Measurements from ENCODE around the gene TINAGL1. TPM values are rescaled to one million over a fixed set of nuclear protein-coding genes. Genes with fewer than 3 reads are reported as not detected.
A peak's percentile ranks its signal among the peaks of the same experiment; 100 is the strongest.

Gene TINAGL1
- total RNA-seq, 1 experiment from 2014 or later, result 2.9 TPM

DNA sequence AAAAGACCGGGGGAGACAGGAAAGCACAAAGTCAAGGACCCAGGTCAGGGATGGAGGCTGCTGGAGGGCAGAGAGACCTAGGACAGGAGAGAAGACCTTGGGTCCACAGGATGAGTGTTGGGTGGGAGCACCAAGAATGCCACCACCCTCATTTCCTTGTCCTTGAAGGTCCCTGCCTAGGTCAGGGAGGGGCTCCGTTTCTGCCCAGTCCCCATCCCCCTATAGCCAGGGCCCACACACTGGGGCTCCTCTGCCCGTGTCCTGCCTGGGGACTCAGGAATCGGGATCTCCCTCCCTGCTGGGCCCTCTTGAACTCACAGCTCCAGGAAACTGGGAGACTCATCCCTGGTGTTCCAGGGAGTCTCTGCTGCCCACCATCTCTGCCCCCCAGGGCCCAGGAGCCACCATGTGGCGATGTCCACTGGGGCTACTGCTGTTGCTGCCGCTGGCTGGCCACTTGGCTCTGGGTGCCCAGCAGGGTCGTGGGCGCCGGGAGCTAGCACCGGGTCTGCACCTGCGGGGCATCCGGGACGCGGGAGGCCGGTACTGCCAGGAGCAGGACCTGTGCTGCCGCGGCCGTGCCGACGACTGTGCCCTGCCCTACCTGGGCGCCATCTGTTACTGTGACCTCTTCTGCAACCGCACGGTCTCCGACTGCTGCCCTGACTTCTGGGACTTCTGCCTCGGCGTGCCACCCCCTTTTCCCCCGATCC lies 584 bp downstream of the TINAGL1 start:
- no peak for DNase-seq (ENCODE audit: unreplicated experiment)
- no TSS peak for BruUV-seq (replicated peaks)
- intact Hi-C loops (cut with micrococcal nuclease), result no loop called here
- no peaks in the 10 kb centered on the region for H3K9me3 Mint-ChIP-seq (ENCODE audit: unreplicated experiment)
- CTCF ChIA-PET, result interaction anchor here (0.5 to 3.2 kb wide), 6 partner anchors 8 to 221 kb away, joined by 3 to 23 read pairs (median 4); no protein-coding TSS in a partner anchor
- no peak overlapping the region for H3K27ac Mint-ChIP-seq (ENCODE audit: low read depth, unreplicated experiment)
- no peak for TF ChIP-seq CTCF (IDR thresholded peaks at IDR 0.05; ENCODE audit: unreplicated experiment)
- POLR2A ChIA-PET, result interaction anchor here (0.8 to 6.4 kb wide), 4 partner anchors 14 to 66 kb away, joined by 3 to 62 read pairs (median 4); no protein-coding TSS in a partner anchor
- peaks cover 5% of the 10 kb centered on the region for H3K36me3 Mint-ChIP-seq (ENCODE audit: insufficient read depth, unreplicated experiment)
- H3K4me1 Mint-ChIP-seq (ENCODE audit: insufficient read depth, unreplicated experiment), result peaks cover 57% of the 10 kb centered on the region
- H3K27me3 Mint-ChIP-seq (ENCODE audit: insufficient read depth, unreplicated experiment), result no peaks in the 10 kb centered on the region
- no peak overlapping the region for H3K4me3 Mint-ChIP-seq (ENCODE audit: unreplicated experiment)

DNA sequence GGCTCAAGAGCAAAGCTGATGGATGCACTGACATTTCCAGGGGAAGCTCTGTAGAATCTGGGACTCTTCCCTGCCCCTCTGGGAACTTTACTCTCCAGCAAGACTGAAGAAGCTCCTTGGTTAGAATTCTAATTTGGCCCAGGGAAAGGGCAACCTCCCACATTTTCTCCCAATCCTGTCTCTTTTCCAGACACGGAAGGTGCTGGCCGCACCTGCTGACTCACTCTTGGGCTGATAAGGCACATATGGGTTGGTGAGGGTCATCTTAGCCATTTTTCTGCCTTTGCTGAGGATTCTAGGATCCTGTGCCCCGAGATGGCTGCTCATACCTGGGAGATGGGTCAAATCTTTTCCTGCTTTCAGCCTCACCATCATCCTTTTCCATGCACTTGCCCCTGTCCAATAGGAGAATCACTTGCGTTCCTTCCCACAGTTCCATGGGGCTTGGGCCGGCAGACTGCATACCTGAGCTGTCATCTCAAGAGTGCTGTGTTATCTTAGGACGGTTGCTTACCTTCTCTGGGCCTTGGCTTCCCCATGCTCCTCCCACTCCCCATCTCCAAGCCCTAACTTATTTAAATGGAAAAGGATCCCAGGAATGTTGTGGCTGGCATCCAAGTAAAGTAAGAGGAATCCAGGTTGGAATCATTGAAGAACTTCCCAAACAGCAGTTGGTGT lies 1.3 kb downstream of the TINAGL1 start:
- Mint-ChIP-seq H3K4me1 (ENCODE audit: insufficient read depth, unreplicated experiment) (peaks cover 60% of the 10 kb centered on the region), H3K27me3 (ENCODE audit: insufficient read depth, unreplicated experiment) (no peaks in the 10 kb centered on the region), H3K9me3 (ENCODE audit: unreplicated experiment) (no peaks in the 10 kb centered on the region), H3K4me3 (ENCODE audit: unreplicated experiment) (no peak overlapping the region), H3K36me3 (ENCODE audit: insufficient read depth, unreplicated experiment) (peaks cover 9% of the 10 kb centered on the region), H3K27ac (ENCODE audit: low read depth, unreplicated experiment) (no peak overlapping the region)
- intact Hi-C loops (cut with micrococcal nuclease), result no loop called here
- ChIA-PET CTCF (interaction anchor here (0.5 to 3.2 kb wide), 10 partner anchors 9 to 221 kb away, joined by 3 to 23 read pairs (median 4); no protein-coding TSS in a partner anchor), POLR2A (interaction anchor here (0.7 to 6.4 kb wide), 6 partner anchors 13 to 106 kb away, joined by 3 to 62 read pairs (median 4); no protein-coding TSS in a partner anchor)
- TF ChIP-seq CTCF (IDR thresholded peaks at IDR 0.05; ENCODE audit: unreplicated experiment), result no peak
- BruUV-seq (replicated peaks), result no TSS peak
- peak; percentile 50 for DNase-seq (ENCODE audit: unreplicated experiment)

DNA sequence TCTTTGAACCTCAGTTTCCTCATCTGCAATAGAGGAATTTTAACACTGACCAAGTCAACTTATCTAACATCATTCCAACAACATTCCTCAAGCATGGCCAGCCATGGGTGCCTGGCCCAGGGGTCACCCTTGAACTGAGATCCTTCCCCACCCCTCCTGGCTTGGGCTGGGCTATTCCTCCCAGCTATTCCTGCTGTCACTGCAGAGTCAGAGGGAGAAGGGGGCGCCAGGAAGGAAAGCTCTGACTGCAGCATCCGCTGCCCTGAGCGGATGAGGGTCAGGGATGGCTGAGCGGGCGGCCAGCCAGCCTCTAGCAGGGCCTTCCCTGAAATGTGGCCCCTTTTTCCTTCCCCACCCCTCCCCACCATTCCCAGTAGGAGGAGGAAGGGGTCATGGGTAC lies 3.1 kb downstream of the TINAGL1 start:
- Mint-ChIP-seq H3K9me3 (ENCODE audit: unreplicated experiment) (no peaks in the 10 kb centered on the region), H3K4me3 (ENCODE audit: unreplicated experiment) (no peak overlapping the region), H3K27ac (ENCODE audit: low read depth, unreplicated experiment) (no peak overlapping the region), H3K4me1 (ENCODE audit: insufficient read depth, unreplicated experiment) (peaks cover 51% of the 10 kb centered on the region), H3K27me3 (ENCODE audit: insufficient read depth, unreplicated experiment) (no peaks in the 10 kb centered on the region), H3K36me3 (ENCODE audit: insufficient read depth, unreplicated experiment) (peaks cover 11% of the 10 kb centered on the region)
- intact Hi-C loops (cut with micrococcal nuclease), result no loop called here
- DNase-seq (ENCODE audit: unreplicated experiment), result no peak
- BruUV-seq (replicated peaks), result no TSS peak
- ChIA-PET CTCF (no interaction called here), POLR2A (no interaction called here)
- no peak for TF ChIP-seq CTCF (IDR thresholded peaks at IDR 0.05; ENCODE audit: unreplicated experiment)

- Mint-ChIP-seq H3K36me3 (ENCODE audit: insufficient read depth, unreplicated experiment) (peaks cover 11% of the 10 kb centered on the region), H3K27me3 (ENCODE audit: insufficient read depth, unreplicated experiment) (no peaks in the 10 kb centered on the region), H3K27ac (ENCODE audit: low read depth, unreplicated experiment) (peak overlapping the region; percentile 21), H3K4me3 (ENCODE audit: unreplicated experiment) (no peak overlapping the region), H3K9me3 (ENCODE audit: unreplicated experiment) (no peaks in the 10 kb centered on the region), H3K4me1 (ENCODE audit: insufficient read depth, unreplicated experiment) (peaks cover 40% of the 10 kb centered on the region)
- intact Hi-C loops (cut with micrococcal nuclease), result no loop called here
- POLR2A ChIA-PET, result no interaction called here
- BruUV-seq (replicated peaks), result no TSS peak
- DNase-seq (ENCODE audit: unreplicated experiment), result no peak
- no peak for TF ChIP-seq CTCF (IDR thresholded peaks at IDR 0.05; ENCODE audit: unreplicated experiment)
- CTCF ChIA-PET, result interaction anchor here (0.7 to 2.0 kb wide), 4 partner anchors 11 to 208 kb away, joined by 3 to 10 read pairs (median 4); no protein-coding TSS in a partner anchor
Measured at GRCh38 chr1:31580513-31580870, 4.2 kb downstream of the TINAGL1 start.
